HepG2 (cell line): Measurements from ENCODE around the gene RPL27A. TPM values are rescaled to one million over a fixed set of nuclear protein-coding genes. Genes with fewer than 3 reads are reported as not detected.

Experiments
- BRCA1 ChIP-seq: sonication (generic); formaldehyde crosslinking; IDR thresholded peaks from 2 replicates; pipeline ENCODE4 v1.4.0; 2020; ENCODE audit warnings: missing genetic modification reagents
- E2F2 ChIP-seq: sonication (generic); formaldehyde crosslinking; IDR thresholded peaks from 2 replicates; pipeline ENCODE4 v1.4.0; 2020; ENCODE audit warnings: missing genetic modification reagents, borderline replicate concordance
- FOXP1 ChIP-seq, 2 experiments: fragments of 450-650 bp in 1 of 2; IDR thresholded peaks; 2 replicates each; pipeline ENCODE4 v1.6.1; 2017 to 2018; ENCODE audit warnings: antibody characterized with exemption in 1 of 2
- KIAA2018 ChIP-seq: sonication (generic); formaldehyde crosslinking; IDR thresholded peaks from 2 replicates; pipeline ENCODE4 v1.5.0; 2020; ENCODE audit warnings: mild to moderate bottlenecking, missing genetic modification reagents, borderline replicate concordance
- PAXIP1 ChIP-seq: sonication (generic); formaldehyde crosslinking; conservative IDR thresholded peaks from 2 replicates; pipeline ENCODE4 v1.4.0; 2020; ENCODE audit warnings: mild to moderate bottlenecking, missing genetic modification reagents, moderate library complexity
- PREB ChIP-seq: sonication (generic); formaldehyde crosslinking; IDR thresholded peaks from 2 replicates; pipeline ENCODE4 v1.4.0; 2020; ENCODE audit warnings: missing genetic modification reagents
- RFX5 ChIP-seq: IDR thresholded peaks from 2 replicates; pipeline ENCODE4 v1.6.1; 2011; ENCODE audit warnings: low read depth, low read length, improper control_type of control experiment
- SKI ChIP-seq: fragments of 450-650 bp; IDR thresholded peaks from one replicate; pipeline ENCODE4 v1.6.1; 2018; ENCODE audit warnings: mild to moderate bottlenecking; ENCODE audit not compliant: partially characterized antibody
- TEAD3 ChIP-seq: optimal IDR thresholded peaks from 2 replicates; pipeline ENCODE3; 2016; ENCODE audit warnings: borderline replicate concordance
- THAP8 ChIP-seq: sonication (generic); formaldehyde crosslinking; IDR thresholded peaks from 2 replicates; pipeline ENCODE4 v1.5.1; 2020; ENCODE audit warnings: missing genetic modification reagents, mild to moderate bottlenecking, borderline replicate concordance
- XBP1 ChIP-seq: sonication (generic); formaldehyde crosslinking; IDR thresholded peaks from 2 replicates; pipeline ENCODE4 v1.5.0; 2020; ENCODE audit warnings: missing genetic modification reagents
- ZEB1 ChIP-seq: IDR thresholded peaks from 2 replicates; pipeline ENCODE4 v1.6.1; 2012; ENCODE audit warnings: mild to moderate bottlenecking, low read depth, inconsistent platforms; ENCODE audit not compliant: insufficient replicate concordance
- ZNF383 ChIP-seq: sonication (generic); formaldehyde crosslinking; IDR thresholded peaks from 2 replicates; pipeline ENCODE4 v1.4.0; 2020; ENCODE audit warnings: missing genetic modification reagents, mild to moderate bottlenecking, borderline replicate concordance
- ZNF431 ChIP-seq: sonication (generic); formaldehyde crosslinking; IDR thresholded peaks from 2 replicates; pipeline ENCODE4 v1.9.0; 2022; ENCODE audit warnings: missing genetic modification reagents, low read depth, mild to moderate bottlenecking, borderline replicate concordance
- ZNF841 ChIP-seq: sonication (generic); formaldehyde crosslinking; IDR thresholded peaks from 2 replicates; pipeline ENCODE4 v1.8.1; 2023; ENCODE audit warnings: missing genetic modification reagents, borderline replicate concordance
- polyA plus RNA-seq, 8 experiments: library from polyadenylated mRNA; depleted of rRNA in 3 of 8; stranded (reverse) in 7 of 8; unstranded in 1 of 8; fragments of >200 nt; fragmentation: Illumina TruSeq in 4 of 8; extraction: Trizol in 4 of 8; gene quantifications; 2 replicates each; pipeline versions ENCODE4 v1.2.1 to v1.2.3, GENCODE V29; 2011 to 2016; ENCODE audit warnings: low read depth in 4 of 8, missing spikeins in 1 of 8, mixed read lengths in 1 of 8; ENCODE audit not compliant: insufficient read depth in 1 of 8
- total RNA-seq, 5 experiments: library from RNA; depleted of rRNA; stranded (reverse); fragments of >200 nt; fragmentation: Illumina TruSeq; extraction: Trizol; gene quantifications; 2 replicates each; pipeline ENCODE4 v1.2.3, GENCODE V29; 2016; ENCODE audit warnings: low read depth in 1 of 5

Gene RPL27A
- total and polyA plus RNA-seq, 2 of the 13 experiments (the other 11 are each of a cell fraction or from before 2014, with no cell fraction given) = 1,531 to 2,153 TPM

- TF ChIP-seq KIAA2018 (CRISPR knock-in tag) = no peak
- TF ChIP-seq ZNF431 (CRISPR knock-in tag) = no peak
- TF ChIP-seq PREB (CRISPR knock-in tag) = no peak
- TF ChIP-seq ZNF383 (CRISPR knock-in tag) = no peak
- TF ChIP-seq ZEB1 = peak; percentile 94
- TF ChIP-seq FOXP1 (IDR thresholded peaks at IDR 0.05) = peak; percentile 42; the same call in 1 of the 2 replicates
- peak; percentile 92 for TF ChIP-seq FOXP1 (CRISPR knock-in tag; IDR thresholded peaks at IDR 0.05)
- no peak for TF ChIP-seq E2F2
- peak; percentile 94 for TF ChIP-seq PAXIP1 (CRISPR knock-in tag)
- peak; percentile 80 for TF ChIP-seq RFX5
- TF ChIP-seq BRCA1 (CRISPR knock-in tag) = 0 out of 2 replicates have a peak, but pooled peaks have one; percentile 22
- TF ChIP-seq XBP1 (CRISPR knock-in tag) = no peak
- no peak for TF ChIP-seq ZNF841 (CRISPR knock-in tag)
- TF ChIP-seq SKI = no peak
- TF ChIP-seq THAP8 (CRISPR knock-in tag) = no peak
- peak; percentile 13 for TF ChIP-seq TEAD3 (CRISPR knock-in tag)
These were observed 17.4 kb upstream of the RPL27A start (continued) for GRCh38 chr11:8665222-8665621.
